HG03460 (cell line): ENCODE results near the gene LY6G6D.
A peak's percentile ranks its signal among the peaks of the same experiment; 100 is the strongest.

Source experiments
- ATAC-seq: cut with Tn5 transposase; IDR thresholded peaks from one replicate; pipeline ENCODE4 v1.9.1; 2021; ENCODE audit not compliant: unreplicated experiment

The LY6G6D gene

DNA sequence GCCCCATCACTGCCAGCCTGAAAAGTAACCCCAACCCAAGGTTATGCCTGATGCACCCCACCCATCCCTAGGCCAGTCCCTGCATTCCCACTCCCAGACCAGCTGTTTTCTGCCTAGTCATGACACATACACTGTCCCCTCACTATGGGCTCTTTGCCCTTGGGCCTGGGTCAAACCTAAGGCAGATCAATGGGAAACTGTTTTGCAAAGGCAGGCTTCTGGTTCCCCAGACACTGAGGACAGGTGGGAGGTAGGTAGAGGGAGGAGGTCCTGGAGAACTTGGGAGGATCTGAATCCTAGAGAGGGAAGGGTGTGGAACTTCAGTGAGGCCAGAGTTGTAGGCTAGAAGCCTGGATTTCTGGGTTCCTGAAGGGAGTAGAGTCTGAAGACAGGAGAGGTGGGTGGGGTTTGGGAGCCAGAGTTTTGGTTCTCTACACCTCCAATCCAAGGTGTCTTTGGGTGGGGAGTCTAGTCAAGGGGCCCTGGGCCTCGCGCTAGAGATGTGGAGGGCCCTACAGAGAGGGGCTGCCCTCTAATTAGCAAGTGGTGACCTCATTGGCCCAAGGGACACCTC lies 19.2 kb downstream of the LY6G6D start:
- ATAC-seq: no peak

DNA sequence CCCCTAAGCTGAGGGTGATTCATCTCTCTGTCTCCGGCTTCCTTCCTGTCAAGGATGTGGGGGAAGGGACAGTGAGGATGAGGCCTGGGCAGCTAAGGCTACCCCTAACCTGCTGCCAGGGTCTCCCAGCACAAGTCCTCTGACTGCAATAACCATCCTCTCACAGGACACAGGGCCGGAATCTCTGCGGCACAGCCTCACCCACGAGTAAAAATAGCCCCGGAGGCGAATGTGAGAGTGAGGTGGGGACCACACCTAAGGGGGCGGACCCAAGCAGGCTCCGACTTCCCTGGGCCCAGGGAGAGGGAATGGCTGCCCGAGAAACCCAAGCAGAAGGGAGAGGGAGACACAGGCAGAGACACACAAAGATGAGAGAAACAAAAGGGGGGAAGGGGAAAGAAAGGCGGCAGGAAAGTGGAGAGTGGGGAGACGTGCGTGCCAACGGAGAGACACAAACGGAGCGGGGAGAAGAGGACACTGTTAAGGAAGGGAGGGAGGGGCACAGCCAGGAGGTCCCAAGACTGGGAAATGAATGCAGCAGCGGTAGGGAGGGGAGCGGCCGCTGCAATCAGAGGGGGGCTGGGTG lies 19.8 kb downstream of the LY6G6D start:
- ATAC-seq: peak; percentile 24

DNA sequence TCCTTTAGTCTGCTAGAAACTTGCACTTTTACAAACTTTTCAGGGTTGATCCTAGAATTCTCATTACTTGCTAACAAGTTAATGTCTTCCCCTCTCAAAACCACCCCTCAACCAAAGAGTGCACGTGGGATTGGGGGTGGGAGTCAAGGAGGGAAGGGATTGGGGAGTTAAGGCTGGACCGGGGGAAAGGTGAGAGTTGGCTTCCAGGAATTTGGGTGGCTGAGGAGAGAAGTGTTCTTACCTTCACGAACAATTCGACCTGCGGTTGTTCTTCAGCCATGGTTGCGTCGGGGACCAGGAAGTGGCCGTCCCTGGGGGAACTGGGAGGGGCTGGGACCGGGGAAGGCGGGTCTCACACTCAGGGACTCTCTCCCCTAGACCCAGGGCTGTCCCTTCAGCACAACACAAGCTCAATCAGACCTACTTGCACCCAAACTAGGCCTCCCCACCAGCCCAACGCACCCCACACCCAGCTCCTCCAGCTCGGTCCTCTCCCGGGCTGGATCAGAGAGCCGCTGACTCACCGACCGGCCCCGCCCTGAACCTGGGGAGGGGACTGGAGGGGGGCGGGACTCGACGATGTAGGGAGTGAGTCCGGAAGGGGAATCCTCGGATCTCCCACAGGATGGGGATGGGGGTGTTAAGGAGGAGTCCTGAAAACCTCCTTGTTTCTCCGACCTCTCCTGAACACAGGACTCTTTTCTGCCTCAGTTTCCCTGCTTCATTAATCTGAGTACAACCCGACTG lies 21.0 kb downstream of the LY6G6D start, which contains the start of gene CLIC1:
Gene CLIC1, minus strand, starts transcription at position 510 of the 747 bp plus-strand sequence. Its CDS starts 230 bp downstream, at position 280.
- peak; percentile 28 for ATAC-seq

DNA sequence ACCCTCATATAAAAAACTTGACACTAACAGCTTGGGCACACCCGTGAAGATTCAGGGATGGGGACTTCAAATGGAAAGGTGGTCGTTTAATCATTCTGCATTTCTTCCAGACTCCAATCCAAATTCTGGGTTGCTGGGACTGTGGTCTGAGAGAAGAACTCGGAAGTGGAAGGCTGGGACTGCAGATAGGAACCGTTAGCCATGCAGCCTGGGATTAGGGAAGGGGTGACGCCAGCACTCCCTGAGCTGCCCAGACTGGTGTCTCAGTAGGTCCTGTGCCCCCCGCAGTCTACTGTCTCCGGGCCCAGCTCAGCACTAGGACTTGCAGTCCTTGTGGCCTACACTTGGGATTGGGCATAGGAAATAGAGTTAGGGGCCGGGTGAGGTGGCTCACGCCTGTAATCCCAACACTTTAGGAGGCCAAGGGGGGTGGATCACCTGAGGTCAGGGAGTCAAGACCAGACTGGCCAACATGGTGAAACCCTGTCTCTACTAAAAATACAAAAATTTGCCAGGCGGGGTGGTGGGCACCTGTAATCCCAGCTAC lies 21.7 kb downstream of the LY6G6D start:
- no peak for ATAC-seq

DNA sequence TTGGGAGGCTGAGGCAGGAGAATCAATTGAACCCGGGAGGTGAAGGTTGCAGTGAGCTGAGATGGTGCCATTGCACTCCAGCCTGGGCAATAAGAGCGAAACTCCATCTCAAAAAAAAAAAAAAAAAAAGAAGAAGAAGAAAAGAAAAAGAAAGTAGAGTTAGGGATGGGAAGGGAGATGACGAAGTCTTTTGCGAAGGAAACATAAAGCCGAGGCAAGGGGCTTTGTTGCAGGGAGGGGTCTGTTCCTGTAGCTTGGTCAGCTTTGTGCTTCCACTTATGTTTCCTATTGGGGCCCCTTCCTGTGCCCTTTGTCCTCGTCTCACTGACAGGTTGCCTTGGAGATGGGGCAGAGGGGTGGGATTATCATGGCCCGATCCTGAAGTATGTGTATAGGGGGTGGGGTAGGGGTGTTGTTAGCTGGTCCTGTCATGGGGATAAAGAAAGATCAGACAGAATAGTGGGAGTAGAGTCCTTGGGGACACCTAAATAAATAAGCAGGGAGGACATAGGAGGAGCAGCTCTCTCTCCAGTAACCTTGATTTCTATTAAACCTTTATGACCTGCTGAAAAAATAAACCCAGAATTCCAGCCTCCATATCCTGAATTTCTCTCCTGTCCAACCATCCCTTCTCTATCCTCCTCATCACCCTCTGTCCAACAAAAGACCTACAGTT lies 22.3 kb downstream of the LY6G6D start:
- no peak for ATAC-seq

DNA sequence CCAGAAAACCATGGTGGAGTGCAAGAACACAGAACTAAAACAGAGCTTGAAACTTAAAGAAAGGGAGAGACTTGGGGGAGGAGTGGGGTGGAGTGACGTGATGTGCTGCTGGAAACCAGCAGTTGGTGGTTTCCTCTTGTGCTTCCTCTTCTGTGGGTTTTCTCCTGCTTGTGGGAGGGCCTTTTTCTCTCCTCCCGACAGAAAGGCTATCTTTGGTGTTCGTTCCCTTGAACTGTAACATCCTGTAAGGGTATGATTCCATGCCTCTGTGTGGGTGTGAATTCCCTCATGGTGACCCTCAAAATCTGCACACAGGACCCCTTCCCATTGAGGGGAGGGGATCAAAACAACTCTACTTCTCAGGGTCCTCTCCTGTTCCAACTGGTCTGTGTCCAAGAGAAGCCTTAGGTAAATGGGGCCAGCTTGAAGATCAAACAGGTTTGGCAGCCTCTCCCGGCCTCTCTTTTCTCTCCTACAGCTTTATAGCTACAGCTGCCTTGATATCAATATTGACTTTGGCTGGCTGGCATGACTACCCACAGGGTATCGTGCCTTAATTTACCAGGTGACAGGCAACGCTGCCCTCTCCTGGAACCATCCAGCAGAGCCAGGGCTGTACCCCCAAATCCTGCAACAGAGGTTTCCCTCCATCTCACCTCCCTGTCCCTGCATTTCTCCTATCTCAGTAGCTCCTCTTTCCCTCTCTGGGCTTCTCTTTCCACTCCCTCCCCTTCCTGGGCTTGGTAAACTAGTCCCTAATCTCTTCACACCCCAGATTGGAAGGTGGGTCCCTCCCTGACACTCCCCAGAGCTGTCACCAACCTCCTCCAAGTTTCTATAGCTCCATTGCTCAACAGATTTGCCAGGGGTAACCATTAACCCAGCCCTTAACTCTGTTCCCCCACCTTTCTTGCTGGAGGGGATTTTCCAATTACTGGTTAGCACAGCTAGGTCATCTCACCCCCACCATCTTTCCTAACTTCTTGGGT lies 23.1 kb downstream of the LY6G6D start:
- ATAC-seq: no peak

DNA sequence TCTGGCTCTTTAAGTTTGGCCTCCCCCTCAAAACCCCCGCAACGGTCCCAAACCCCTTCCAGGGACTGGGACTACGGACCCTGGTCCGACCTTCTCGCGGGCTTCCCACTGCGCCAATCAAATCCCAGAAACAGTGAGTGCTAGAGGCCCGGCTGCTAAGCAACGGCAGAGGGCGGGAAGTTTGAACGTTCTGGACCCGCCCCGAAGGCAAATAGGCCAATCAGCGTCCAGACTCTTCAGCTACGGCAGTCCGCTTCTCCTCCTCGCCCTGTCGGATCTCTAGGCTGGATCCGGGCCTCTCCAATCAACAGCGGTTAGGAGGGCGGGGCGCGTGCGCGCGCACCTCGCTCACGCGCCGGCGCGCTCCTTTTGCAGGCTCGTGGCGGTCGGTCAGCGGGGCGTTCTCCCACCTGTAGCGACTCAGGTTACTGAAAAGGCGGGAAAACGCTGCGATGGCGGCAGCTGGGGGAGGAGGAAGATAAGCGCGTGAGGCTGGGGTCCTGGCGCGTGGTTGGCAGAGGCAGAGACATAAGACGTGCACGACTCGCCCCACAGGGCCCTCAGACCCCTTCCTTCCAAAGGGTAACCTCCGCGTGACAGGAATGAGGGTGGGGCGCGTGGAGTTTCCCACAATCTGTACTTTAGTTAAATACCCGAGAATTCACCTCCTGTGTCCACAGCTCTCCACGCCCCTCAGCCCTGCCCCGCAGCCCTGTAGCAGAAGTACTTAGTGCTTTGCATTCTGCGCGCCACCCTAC lies 24.7 kb downstream of the LY6G6D start, which contains the start of gene MSH5:
Gene MSH5, plus strand, starts transcription at position 367 of the 758 bp plus-strand sequence. CDS start 462 bp downstream, outside the sequence.
- ATAC-seq: peak; percentile 48

DNA sequence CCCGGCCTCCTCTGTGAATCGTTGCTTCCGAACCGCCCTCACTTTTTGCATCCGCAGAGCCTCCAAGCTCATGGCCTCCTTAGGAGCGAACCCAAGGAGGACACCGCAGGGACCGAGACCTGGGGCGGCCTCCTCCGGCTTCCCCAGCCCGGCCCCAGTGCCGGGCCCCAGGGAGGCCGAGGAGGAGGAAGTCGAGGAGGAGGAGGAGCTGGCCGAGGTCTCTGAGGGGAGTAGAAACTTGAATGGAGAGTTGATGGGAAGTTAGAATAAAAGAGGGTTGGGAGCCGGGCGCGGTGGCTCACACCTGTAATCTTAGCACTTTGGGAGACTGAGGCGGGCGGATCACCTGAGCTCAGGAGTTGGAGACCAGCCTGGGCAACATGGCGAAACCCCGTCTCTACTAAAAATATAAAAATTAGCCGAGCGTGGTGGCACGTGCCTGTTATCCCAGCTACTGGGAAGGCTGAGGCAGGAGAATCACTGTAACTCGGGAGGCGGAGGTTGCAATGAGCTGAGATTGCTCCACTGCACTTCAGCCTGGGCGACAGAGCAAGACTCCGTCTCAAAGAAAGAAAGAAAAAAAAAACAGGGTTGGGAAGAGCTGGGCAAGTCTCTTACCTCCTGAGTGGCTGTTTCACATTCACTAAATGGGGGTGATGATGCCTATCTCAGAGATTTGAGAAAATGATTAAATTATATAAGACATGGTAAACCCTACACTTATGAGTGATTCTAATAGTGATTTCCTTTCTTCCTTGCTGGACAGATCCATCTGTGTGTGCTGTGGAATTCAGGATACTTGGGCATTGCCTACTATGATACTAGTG lies 25.5 kb downstream of the LY6G6D start:
- ATAC-seq: peak; percentile 0

DNA sequence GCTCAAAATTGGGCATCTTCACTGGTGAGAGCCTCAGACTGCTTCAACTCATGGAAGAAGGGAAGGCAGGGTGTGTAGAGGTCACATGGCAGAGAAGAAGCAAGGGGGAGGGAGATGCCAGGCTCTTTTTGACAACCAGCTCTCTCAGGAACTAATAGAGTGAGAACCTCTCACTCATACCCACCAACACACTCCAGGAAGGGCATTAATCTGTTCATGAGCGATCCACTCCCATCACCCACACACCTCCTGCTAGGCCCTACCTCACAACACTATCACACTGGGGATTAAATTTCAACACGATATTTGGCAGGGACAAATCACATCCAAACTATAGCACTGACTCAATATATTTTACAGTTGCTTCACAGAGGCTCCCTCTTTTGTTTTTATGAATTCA lies 26.7 kb downstream of the LY6G6D start:
- ATAC-seq: no peak

DNA sequence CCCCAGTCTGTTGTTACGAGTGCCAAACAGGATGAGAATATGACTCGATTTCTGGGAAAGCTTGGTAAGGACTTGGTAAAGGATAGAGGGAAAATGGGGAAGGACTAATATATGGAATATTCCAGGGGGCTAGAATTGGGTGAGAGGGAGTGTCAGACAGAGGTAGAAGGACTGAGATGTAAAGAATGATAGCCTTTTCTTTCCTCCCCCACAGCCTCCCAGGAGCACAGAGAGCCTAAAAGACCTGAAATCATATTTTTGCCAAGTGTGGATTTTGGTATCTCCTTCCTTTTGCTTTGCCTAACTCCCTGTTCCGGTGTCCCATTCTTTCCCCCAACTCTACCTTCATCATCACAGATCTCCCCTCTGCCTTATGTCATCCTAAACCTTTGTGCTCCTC lies 27.7 kb downstream of the LY6G6D start:
- ATAC-seq: no peak

DNA sequence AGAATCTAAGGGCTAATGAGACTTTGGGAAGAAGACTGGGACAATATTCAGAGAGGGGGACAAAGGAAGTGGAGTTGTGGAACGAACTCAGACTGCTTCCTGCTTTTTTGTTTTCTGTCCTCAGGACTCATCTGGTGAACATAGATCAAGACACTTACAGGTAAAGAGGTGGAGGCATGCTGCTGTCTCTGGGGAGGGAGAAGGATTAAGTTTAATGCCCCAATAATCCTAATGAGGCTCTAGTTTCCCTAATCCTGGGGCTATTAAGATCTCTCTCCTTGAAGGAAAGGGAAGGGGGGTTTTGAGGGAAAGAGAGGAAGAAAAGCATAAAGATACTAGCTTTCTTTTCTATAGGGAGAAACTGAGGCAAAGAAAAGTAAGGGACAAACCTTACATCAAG lies 29.3 kb downstream of the LY6G6D start:
- no peak for ATAC-seq

DNA sequence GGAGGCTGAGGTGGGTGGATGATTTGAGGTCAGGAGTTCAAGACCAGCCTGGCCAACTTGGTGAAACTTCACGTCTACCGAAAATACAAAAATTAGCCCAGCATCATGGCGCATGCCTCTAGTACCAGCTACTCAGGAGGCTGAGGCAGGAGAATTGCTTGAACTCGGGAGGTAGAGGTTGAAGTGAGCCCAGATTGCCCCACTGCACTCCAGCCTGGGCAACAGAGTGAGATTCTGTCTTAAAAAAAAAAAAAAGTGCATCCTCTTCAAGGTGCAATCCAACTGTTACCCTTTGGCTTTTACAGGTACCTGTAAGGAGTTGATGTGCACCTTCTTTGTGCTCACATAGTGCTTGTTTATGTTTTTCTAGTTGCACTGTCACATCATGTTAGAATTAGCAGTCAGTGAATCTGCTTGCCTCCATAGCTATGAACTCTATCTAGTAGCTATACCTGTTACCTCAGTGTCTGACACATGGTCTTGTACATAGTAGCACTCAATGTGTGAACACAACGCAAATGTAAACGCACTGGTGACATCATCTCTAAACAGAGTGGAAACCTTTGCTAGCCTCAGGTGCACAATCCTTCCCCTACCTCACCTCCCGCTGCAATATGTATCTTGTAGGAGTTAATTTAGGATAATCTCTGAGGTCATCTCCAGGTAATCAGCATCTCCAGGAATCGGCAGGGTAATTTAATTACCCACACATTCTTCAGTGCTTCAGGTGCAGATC lies 34.3 kb downstream of the LY6G6D start:
- no peak for ATAC-seq

DNA sequence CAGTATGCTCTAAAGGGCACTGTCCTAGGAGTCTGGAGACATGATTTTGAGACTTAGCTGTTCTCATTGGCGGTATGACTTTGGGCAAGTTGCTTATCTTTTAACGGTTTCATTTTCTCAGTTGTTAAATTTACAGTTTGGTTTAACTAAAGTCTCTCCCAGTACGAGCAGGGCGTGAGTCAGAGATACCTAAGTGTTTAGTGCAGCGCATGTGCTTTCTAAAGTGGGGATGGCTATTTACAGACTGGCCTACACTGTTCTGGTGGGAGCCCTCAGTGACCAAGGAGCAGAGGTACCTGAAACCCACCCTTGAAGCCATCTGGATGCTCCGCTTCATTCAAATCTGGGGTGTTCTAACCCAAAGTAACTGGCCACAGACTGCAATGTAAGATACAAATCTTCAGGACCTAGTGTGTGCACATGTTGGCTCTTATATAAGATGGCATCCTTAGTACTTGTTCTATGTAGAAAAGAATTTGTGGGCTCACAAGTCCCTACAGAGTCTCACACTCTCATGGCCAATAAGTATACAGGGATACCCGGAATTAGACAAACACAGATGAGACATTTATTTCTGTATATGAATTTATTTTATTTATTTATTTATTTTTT lies 35.4 kb downstream of the LY6G6D start:
- ATAC-seq: no peak

DNA sequence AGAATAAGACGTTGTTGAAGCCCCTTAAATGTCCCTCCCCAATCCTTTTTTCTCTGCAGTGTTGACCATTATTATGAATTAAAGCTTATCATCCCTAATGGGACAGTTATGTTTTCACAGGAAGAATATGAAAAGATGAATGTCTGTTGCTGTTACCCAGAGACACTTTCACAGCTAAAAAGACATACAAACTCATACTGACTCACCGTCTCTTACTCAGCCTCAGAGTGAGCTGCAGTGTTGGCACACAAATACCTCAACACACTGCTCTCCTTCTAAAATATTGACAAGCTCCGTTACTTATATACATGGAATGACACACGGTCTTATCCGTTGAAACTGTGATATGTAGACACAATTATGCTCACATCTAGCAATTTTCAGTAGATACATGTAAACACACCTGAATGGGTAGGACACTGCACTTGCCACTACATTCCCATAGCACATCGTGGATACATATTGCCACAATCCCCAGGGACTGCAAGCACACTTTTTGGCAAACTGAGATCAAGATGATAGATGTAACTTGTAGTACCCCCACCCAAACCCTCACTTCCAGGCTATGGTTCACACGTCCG lies 37.7 kb downstream of the LY6G6D start:
- no peak for ATAC-seq

DNA sequence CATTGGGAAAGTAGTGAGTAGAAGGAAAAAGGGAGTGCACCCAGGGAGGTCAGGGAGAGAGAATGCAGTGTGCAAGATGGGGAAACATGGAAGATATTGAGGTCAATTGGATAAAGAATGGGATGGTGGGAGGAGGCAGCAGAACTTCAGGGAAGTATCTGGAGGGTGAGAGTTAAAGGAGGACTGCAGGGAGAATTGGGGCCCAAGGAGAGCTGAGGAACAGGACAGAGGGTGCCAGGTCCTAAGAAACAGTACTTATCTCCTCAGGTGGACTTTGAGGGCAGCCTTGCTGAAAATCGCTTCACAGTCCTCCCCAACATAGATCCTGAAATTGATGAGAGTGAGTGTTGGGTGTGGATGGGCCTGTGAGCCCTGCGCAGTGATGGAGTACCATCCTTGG lies 43.1 kb downstream of the LY6G6D start:
- no peak for ATAC-seq

DNA sequence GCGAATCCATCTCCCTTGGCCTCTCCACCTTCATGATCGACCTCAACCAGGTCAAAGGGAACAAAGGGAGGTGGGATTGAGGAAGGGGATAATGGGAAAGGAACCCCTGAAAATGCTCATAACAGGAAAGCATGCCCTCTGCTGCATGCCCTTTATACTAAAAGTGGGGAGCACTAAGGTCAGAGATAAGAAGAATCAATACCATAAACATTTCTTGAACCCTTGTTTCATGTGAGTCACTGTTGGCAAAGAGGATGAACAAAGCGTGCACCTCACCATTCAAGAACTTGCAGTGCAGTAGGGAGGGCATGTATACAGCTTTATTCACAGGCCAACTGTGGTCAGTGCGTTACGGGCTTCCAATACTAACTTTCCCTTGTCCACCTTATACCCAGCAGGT lies 45.6 kb downstream of the LY6G6D start:
- ATAC-seq: no peak

DNA sequence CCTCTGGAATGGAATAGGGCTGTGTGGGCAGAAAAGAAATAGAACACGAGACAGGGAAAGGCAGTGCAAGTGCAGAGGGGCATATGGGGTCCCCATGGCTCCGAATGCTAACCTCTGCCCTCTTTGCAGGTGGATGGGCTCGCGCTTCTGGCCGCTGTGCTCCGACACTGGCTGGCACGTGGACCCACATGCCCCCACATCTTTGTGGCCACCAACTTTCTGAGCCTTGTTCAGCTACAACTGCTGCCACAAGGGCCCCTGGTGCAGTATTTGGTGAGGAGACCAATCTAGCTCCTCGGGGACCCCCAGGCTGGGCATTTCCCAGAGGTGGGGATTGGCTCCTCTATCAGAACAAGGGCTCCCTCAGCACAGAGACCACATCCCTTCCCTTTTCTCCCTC lies 46.2 kb downstream of the LY6G6D start:
- ATAC-seq: no peak
